Prostate gland (tissue), 2 donors: Measurements from ENCODE around the gene RCAN2.

Experiments
- CTCF ChIP-seq, 4 experiments: fragments of 200-600 bp in 2 of 4; fragments of 450-650 bp in 2 of 4; sonication (generic) in 2 of 4; IDR thresholded peaks; 1 replicate in 3 of 4; 2 replicates in 1 of 4; pipeline ENCODE4 v1.5.1; 2016 to 2019; ENCODE audit warnings: antibody characterized with exemption in 4 of 4, mild to moderate bottlenecking in 2 of 4, moderate library complexity in 2 of 4
- POLR2AphosphoS5 ChIP-seq: sonication (generic); formaldehyde crosslinking; IDR thresholded peaks from one replicate; pipeline ENCODE4 v1.6.1; 2017; ENCODE audit warnings: antibody characterized with exemption

- TF ChIP-seq CTCF (IDR thresholded peaks at IDR 0.05) = no peak
- TF ChIP-seq POLR2AphosphoS5 = no peak
Measured at GRCh38 chr6:46513533-46513932, 22.3 kb upstream of the RCAN2 start.
